PFSK-1 (cell line): ENCODE measurements around the gene DIAPH1.

Source experiments
- FOXP2 ChIP-seq: optimal IDR thresholded peaks from 2 replicates; pipeline ENCODE3; 2011; ENCODE audit warnings: borderline replicate concordance, control low read depth, inconsistent platforms; ENCODE audit not compliant: insufficient read depth; ENCODE audit errors: extremely low read length, extremely low read depth
- POLR2AphosphoS5 ChIP-seq: IDR thresholded peaks from 2 replicates; pipeline ENCODE4 v1.6.1; 2012; ENCODE audit warnings: low read depth, mild to moderate bottlenecking, control low read depth, low read length, moderate library complexity
- REST ChIP-seq, 2 experiments: IDR thresholded peaks; 2 replicates each; pipeline versions ENCODE4 v1.6.1 to v1.8.0; 2011 to 2012; ENCODE audit warnings: low read depth in 2 of 2, low read length in 2 of 2, control low read depth in 1 of 2, inconsistent platforms in 1 of 2, mild to moderate bottlenecking in 1 of 2, moderate library complexity in 1 of 2; ENCODE audit not compliant: insufficient read depth in 1 of 2
- SIN3A ChIP-seq: IDR thresholded peaks from 2 replicates; pipeline ENCODE4 v1.6.1; 2012; ENCODE audit warnings: mild to moderate bottlenecking, low read length, moderate library complexity, borderline replicate concordance; ENCODE audit not compliant: insufficient read depth
- TAF1 ChIP-seq: IDR thresholded peaks from 2 replicates; pipeline ENCODE4 v1.6.1; 2012; ENCODE audit warnings: low read length, control low read depth, borderline replicate concordance; ENCODE audit not compliant: insufficient read depth

The DIAPH1 gene

GRCh38 chr5:141633871-141634561 lies 15.2 kb upstream of the DIAPH1 start:
- no peak for TF ChIP-seq SIN3A
- no peak for TF ChIP-seq FOXP2

- TF ChIP-seq POLR2AphosphoS5 (no peak), FOXP2 (no peak), SIN3A (no peak), TAF1 (no peak)
Measured at GRCh38 chr5:141632650-141633049, 13.8 kb upstream of the DIAPH1 start.

GRCh38 chr5:141630570-141631140 lies 11.9 kb upstream of the DIAPH1 start:
- TF ChIP-seq POLR2AphosphoS5 (no peak), SIN3A (no peak), FOXP2 (no peak), REST (IDR thresholded peaks at IDR 0.05; ENCODE audit: insufficient read depth in 1 of 2, low read depth in 2 of 2, low read length in 2 of 2) (no peak), TAF1 (no peak)

GRCh38 chr5:141628175-141628788 lies 9.5 kb upstream of the DIAPH1 start:
- no peak for TF ChIP-seq SIN3A
- no peak for TF ChIP-seq FOXP2
- no peak for TF ChIP-seq POLR2AphosphoS5
- TF ChIP-seq REST (IDR thresholded peaks at IDR 0.05; ENCODE audit: insufficient read depth in 1 of 2, low read depth in 2 of 2, low read length in 2 of 2): no peak
- TF ChIP-seq TAF1: no peak

DNA sequence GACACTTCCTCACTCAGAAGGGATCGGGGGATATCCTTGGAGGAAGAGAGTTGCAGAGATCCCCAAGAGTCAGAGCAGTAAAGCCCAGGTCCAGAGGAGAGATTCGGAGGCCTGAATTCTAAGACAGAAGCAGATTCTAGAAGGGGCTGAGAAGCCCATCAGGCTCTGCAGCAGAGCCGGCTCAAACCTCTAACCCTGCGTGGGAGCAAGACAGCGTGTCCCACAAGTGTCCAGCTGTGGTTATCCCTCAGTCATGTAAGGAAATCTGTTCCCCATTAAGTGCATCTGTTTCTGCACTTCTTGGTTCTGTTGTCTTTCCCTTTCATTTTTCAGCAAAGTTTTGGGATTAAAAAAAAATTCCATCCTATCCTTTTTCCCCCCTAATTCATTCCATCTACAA lies 4.8 kb upstream of the DIAPH1 start:
- TF ChIP-seq TAF1 (no peak), FOXP2 (no peak), SIN3A (no peak), REST (IDR thresholded peaks at IDR 0.05; ENCODE audit: insufficient read depth in 1 of 2, low read depth in 2 of 2, low read length in 2 of 2) (no peak), POLR2AphosphoS5 (no peak)

DNA sequence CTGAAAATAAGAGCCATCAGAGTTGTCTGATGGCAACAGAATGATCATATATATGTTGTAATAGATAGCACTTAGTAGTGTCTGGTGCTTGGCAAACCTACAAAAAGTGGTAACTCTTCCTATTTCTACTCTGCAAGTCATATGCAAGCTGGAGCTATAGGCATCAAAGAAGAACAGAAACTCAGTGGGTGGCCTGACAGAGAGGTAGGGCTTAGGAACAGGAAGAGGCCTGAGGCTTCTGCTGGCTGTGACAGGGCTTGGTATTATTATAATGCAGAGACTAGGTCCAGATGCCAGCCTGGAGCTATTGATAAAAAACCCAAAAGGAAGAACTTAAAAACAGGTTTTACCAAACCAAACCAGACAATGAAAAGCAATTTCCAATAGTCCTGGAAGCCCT lies 4.4 kb upstream of the DIAPH1 start:
- TF ChIP-seq TAF1 (no peak), REST (IDR thresholded peaks at IDR 0.05; ENCODE audit: insufficient read depth in 1 of 2, low read depth in 2 of 2, low read length in 2 of 2) (no peak), POLR2AphosphoS5 (no peak), FOXP2 (no peak), SIN3A (no peak)
